ENCODE results near the gene NOA1. TPM values are rescaled to one million over a fixed set of nuclear protein-coding genes. Genes with fewer than 3 reads are reported as not detected.
A peak's percentile ranks its signal among the peaks of the same experiment; 100 is the strongest.

Gene NOA1
- total RNA-seq (2022) (17.1 and 23.2 TPM in 2 replicates), Bru-seq, nascent RNA (percentile 63 among the genes with signal in this experiment), BruChase-seq, experiment 1, labeled RNA remaining after a 6-hour chase (percentile 74 among the genes with signal in this experiment), BruChase-seq, experiment 2, labeled RNA remaining after a 2-hour chase (percentile 65 among the genes with signal in this experiment)
- long read RNA-seq, transcript NOA1-201 (7 exons, 3,415 nt), result major isoform, 95 of 98 reads
- long read RNA-seq, partial matches to known transcripts, result 1 of 98 reads
- long read RNA-seq, other reads (novel, unspliced or antisense), result 2 of 98 reads

- Mint-ChIP-seq H3K4me1 (ENCODE audit: insufficient read depth, unreplicated experiment) (peaks cover 16% of the 10 kb centered on the region), H3K27ac (ENCODE audit: low read depth, unreplicated experiment) (peak within 1 kb of the TSS; percentile 97), H3K4me3 (ENCODE audit: unreplicated experiment) (peak within 1 kb of the TSS; percentile 97), H3K9me3 (ENCODE audit: unreplicated experiment) (no peaks in the 10 kb centered on the region), H3K36me3 (ENCODE audit: insufficient read depth, unreplicated experiment) (peaks cover 54% of the 10 kb centered on the region), H3K27me3 (ENCODE audit: insufficient read depth, unreplicated experiment) (no peaks in the 10 kb centered on the region)
- peak; percentile 99 for DNase-seq (ENCODE audit: unreplicated experiment)
- TF ChIP-seq CTCF (IDR thresholded peaks at IDR 0.05; ENCODE audit: unreplicated experiment), result no peak
- ChIA-PET CTCF (interaction anchor here (0.6 to 1.4 kb wide), 8 partner anchors 10 to 185 kb away, joined by 3 to 5 read pairs (median 4); no protein-coding TSS in a partner anchor), POLR2A (interaction anchor here (0.6 to 6.0 kb wide), 29 partner anchors 11 to 590 kb away, joined by 3 to 165 read pairs (median 5); partner anchors contain the start of genes AASDH, PAICS, PPAT and REST)
- BruUV-seq (replicated peaks), result no TSS peak
- intact Hi-C loops (cut with micrococcal nuclease), result loop anchor here (2.0 kb wide), 1 partner anchor 69 kb away; no protein-coding TSS in a partner anchor
Observed at GRCh38 chr4:56977321-56978012, at the start of gene NOA1. Gene NOA1, minus strand, starts transcription at chr4:56977606. Its CDS starts 21 bp downstream, at chr4:56977585.

GRCh38 chr4:57023104-57023503, 45.7 kb upstream of the NOA1 start:
- TF ChIP-seq CTCF (IDR thresholded peaks at IDR 0.05; ENCODE audit: unreplicated experiment), result no peak
- ChIA-PET CTCF (interaction anchor here (0.9 to 3.3 kb wide), 3 partner anchors 11 to 140 kb away, joined by 3 to 18 read pairs (median 4); no protein-coding TSS in a partner anchor), POLR2A (interaction anchor here (0.9 to 1.6 kb wide), 4 partner anchors 8 to 58 kb away, joined by 4 to 5 read pairs (median 5); partner anchors contain the start of gene NOA1)
- peak; percentile 80 for DNase-seq (ENCODE audit: unreplicated experiment)
- peaks cover 36% of the 10 kb centered on the region for H3K4me1 Mint-ChIP-seq (ENCODE audit: insufficient read depth, unreplicated experiment)
- no peaks in the 10 kb centered on the region for H3K27me3 Mint-ChIP-seq (ENCODE audit: insufficient read depth, unreplicated experiment)
- peak overlapping the region; percentile 33 for H3K27ac Mint-ChIP-seq (ENCODE audit: low read depth, unreplicated experiment)
- no TSS peak for BruUV-seq (replicated peaks)
- H3K36me3 Mint-ChIP-seq (ENCODE audit: insufficient read depth, unreplicated experiment), result peaks cover 99% of the 10 kb centered on the region
- H3K4me3 Mint-ChIP-seq (ENCODE audit: unreplicated experiment), result no peak overlapping the region
- intact Hi-C loops (cut with micrococcal nuclease), result no loop called here
- no peaks in the 10 kb centered on the region for H3K9me3 Mint-ChIP-seq (ENCODE audit: unreplicated experiment)

- H3K4me1 Mint-ChIP-seq (ENCODE audit: insufficient read depth, unreplicated experiment), result peaks cover 37% of the 10 kb centered on the region
- peaks cover 100% of the 10 kb centered on the region for H3K36me3 Mint-ChIP-seq (ENCODE audit: insufficient read depth, unreplicated experiment)
- ChIA-PET CTCF (no interaction called here), POLR2A (interaction anchor here (1.0 kb wide), 1 partner anchor 40 kb away, joined by 3 read pairs; no protein-coding TSS in a partner anchor)
- TF ChIP-seq CTCF (IDR thresholded peaks at IDR 0.05; ENCODE audit: unreplicated experiment), result no peak
- BruUV-seq (replicated peaks), result no TSS peak
- no peak overlapping the region for H3K27ac Mint-ChIP-seq (ENCODE audit: low read depth, unreplicated experiment)
- no peak overlapping the region for H3K4me3 Mint-ChIP-seq (ENCODE audit: unreplicated experiment)
- no peaks in the 10 kb centered on the region for H3K27me3 Mint-ChIP-seq (ENCODE audit: insufficient read depth, unreplicated experiment)
- H3K9me3 Mint-ChIP-seq (ENCODE audit: unreplicated experiment), result no peaks in the 10 kb centered on the region
- DNase-seq (ENCODE audit: unreplicated experiment), result peak; percentile 80
- intact Hi-C loops (cut with micrococcal nuclease), result no loop called here
Observed at GRCh38 chr4:57020467-57021101, 43.2 kb upstream of the NOA1 start.

- ChIA-PET CTCF (no interaction called here), POLR2A (no interaction called here)
- no peak for DNase-seq (ENCODE audit: unreplicated experiment)
- Mint-ChIP-seq H3K27me3 (ENCODE audit: insufficient read depth, unreplicated experiment) (no peaks in the 10 kb centered on the region), H3K9me3 (ENCODE audit: unreplicated experiment) (no peaks in the 10 kb centered on the region), H3K4me1 (ENCODE audit: insufficient read depth, unreplicated experiment) (peaks cover 37% of the 10 kb centered on the region), H3K36me3 (ENCODE audit: insufficient read depth, unreplicated experiment) (peaks cover 100% of the 10 kb centered on the region), H3K4me3 (ENCODE audit: unreplicated experiment) (no peak overlapping the region), H3K27ac (ENCODE audit: low read depth, unreplicated experiment) (no peak overlapping the region)
- BruUV-seq (replicated peaks), result no TSS peak
- intact Hi-C loops (cut with micrococcal nuclease), result no loop called here
- no peak for TF ChIP-seq CTCF (IDR thresholded peaks at IDR 0.05; ENCODE audit: unreplicated experiment)
Observed at GRCh38 chr4:57018980-57019379, 41.6 kb upstream of the NOA1 start.

Data from MCF 10A (cell line).